ENCODE data around the gene ARHGEF37.

The ARHGEF37 gene

GRCh38 chr5:149567226-149567625 is 14.1 kb upstream of the ARHGEF37 start:
- no peak for DNase-seq (ENCODE audit: extremely low spot score)
- TF ChIP-seq BHLHE40 (IDR thresholded peaks at IDR 0.05; ENCODE audit: borderline replicate concordance) (no peak), FOXM1 (IDR thresholded peaks at IDR 0.05; ENCODE audit: borderline replicate concordance) (no peak), PKNOX1 (IDR thresholded peaks at IDR 0.05) (no peak), HDGF (IDR thresholded peaks at IDR 0.05; ENCODE audit: borderline replicate concordance) (no peak), LEF1 (IDR thresholded peaks at IDR 0.05; ENCODE audit: borderline replicate concordance) (no peak), ZNF384 (IDR thresholded peaks at IDR 0.05) (no peak), CTBP1 (IDR thresholded peaks at IDR 0.05; ENCODE audit: borderline replicate concordance) (no peak), FOXK2 (IDR thresholded peaks at IDR 0.05) (no peak), SUZ12 (IDR thresholded peaks at IDR 0.05) (no peak), NFRKB (IDR thresholded peaks at IDR 0.05) (no peak), TARDBP (IDR thresholded peaks at IDR 0.05) (no peak), L3MBTL2 (conservative IDR thresholded peaks at IDR 0.05) (no peak), ARNT (IDR thresholded peaks at IDR 0.05) (no peak), ELF4 (IDR thresholded peaks at IDR 0.05) (no peak), FOXA1 (IDR thresholded peaks at IDR 0.05) (no peak), SP1 (IDR thresholded peaks at IDR 0.05) (no peak)
- CTCF ChIA-PET, result interaction anchor here (1.4 kb wide), 1 partner anchor 181 kb away, joined by 3 read pairs; no protein-coding TSS in a partner anchor
- POLR2A ChIA-PET, result no interaction called here

GRCh38 chr5:149572170-149572569 is 9.1 kb upstream of the ARHGEF37 start:
- DNase-seq (ENCODE audit: extremely low spot score), result no peak
- CTCF ChIA-PET, result no interaction called here
- no peak for TF ChIP-seq FOXA1 (IDR thresholded peaks at IDR 0.05)
- TF ChIP-seq FOXM1 (IDR thresholded peaks at IDR 0.05; ENCODE audit: borderline replicate concordance), result no peak
- no peak for TF ChIP-seq TARDBP (IDR thresholded peaks at IDR 0.05)
- no peak for TF ChIP-seq SP1 (IDR thresholded peaks at IDR 0.05)
- TF ChIP-seq SUZ12 (IDR thresholded peaks at IDR 0.05), result no peak
- TF ChIP-seq ARNT (IDR thresholded peaks at IDR 0.05), result no peak
- no peak for TF ChIP-seq LEF1 (IDR thresholded peaks at IDR 0.05; ENCODE audit: borderline replicate concordance)
- TF ChIP-seq NFRKB (IDR thresholded peaks at IDR 0.05), result no peak
- no peak for TF ChIP-seq BHLHE40 (IDR thresholded peaks at IDR 0.05; ENCODE audit: borderline replicate concordance)
- TF ChIP-seq L3MBTL2 (conservative IDR thresholded peaks at IDR 0.05), result no peak
- POLR2A ChIA-PET, result no interaction called here

- no peak for DNase-seq (ENCODE audit: extremely low spot score)
- ChIA-PET POLR2A (no interaction called here), CTCF (interaction anchor here (0.6 kb wide), 2 partner anchors 11 to 56 kb away, joined by 3 read pairs; no protein-coding TSS in a partner anchor)
- TF ChIP-seq L3MBTL2 (conservative IDR thresholded peaks at IDR 0.05), result no peak
- TF ChIP-seq FOXA1 (IDR thresholded peaks at IDR 0.05), result no peak
- no peak for TF ChIP-seq FOXM1 (IDR thresholded peaks at IDR 0.05; ENCODE audit: borderline replicate concordance)
- TF ChIP-seq TARDBP (IDR thresholded peaks at IDR 0.05), result no peak
- TF ChIP-seq SP1 (IDR thresholded peaks at IDR 0.05), result no peak
- TF ChIP-seq NFRKB (IDR thresholded peaks at IDR 0.05), result no peak
- TF ChIP-seq PKNOX1 (IDR thresholded peaks at IDR 0.05), result no peak
- no peak for TF ChIP-seq ELF4 (IDR thresholded peaks at IDR 0.05)
- no peak for TF ChIP-seq ARNT (IDR thresholded peaks at IDR 0.05)
- TF ChIP-seq SUZ12 (IDR thresholded peaks at IDR 0.05), result no peak
- no peak for TF ChIP-seq FOXK2 (IDR thresholded peaks at IDR 0.05)
- TF ChIP-seq HDGF (IDR thresholded peaks at IDR 0.05; ENCODE audit: borderline replicate concordance), result no peak
- TF ChIP-seq CTBP1 (IDR thresholded peaks at IDR 0.05; ENCODE audit: borderline replicate concordance), result no peak
- no peak for TF ChIP-seq BHLHE40 (IDR thresholded peaks at IDR 0.05; ENCODE audit: borderline replicate concordance)
- no peak for TF ChIP-seq LEF1 (IDR thresholded peaks at IDR 0.05; ENCODE audit: borderline replicate concordance)
- no peak for TF ChIP-seq ZNF384 (IDR thresholded peaks at IDR 0.05)
Measured at GRCh38 chr5:149572576-149573231, 8.6 kb upstream of the ARHGEF37 start.

- no peak for TF ChIP-seq ZNF384 (IDR thresholded peaks at IDR 0.05)
- no peak for TF ChIP-seq SUZ12 (IDR thresholded peaks at IDR 0.05)
- TF ChIP-seq PKNOX1 (IDR thresholded peaks at IDR 0.05), result no peak
- TF ChIP-seq ARNT (IDR thresholded peaks at IDR 0.05), result no peak
- TF ChIP-seq SP1 (IDR thresholded peaks at IDR 0.05), result no peak
- TF ChIP-seq TARDBP (IDR thresholded peaks at IDR 0.05), result no peak
- CTCF ChIA-PET, result no interaction called here
- no peak for DNase-seq (ENCODE audit: extremely low spot score)
- POLR2A ChIA-PET, result no interaction called here
Measured at GRCh38 chr5:149575131-149575530, 6.2 kb upstream of the ARHGEF37 start.

- CTCF ChIA-PET, result no interaction called here
- DNase-seq (ENCODE audit: extremely low spot score), result no peak
- POLR2A ChIA-PET, result interaction anchor here (0.6 kb wide), 1 partner anchor 163 kb away, joined by 3 read pairs; no protein-coding TSS in a partner anchor
- TF ChIP-seq BHLHE40 (IDR thresholded peaks at IDR 0.05; ENCODE audit: borderline replicate concordance), result no peak
- TF ChIP-seq TARDBP (IDR thresholded peaks at IDR 0.05), result no peak
- TF ChIP-seq LEF1 (IDR thresholded peaks at IDR 0.05; ENCODE audit: borderline replicate concordance), result no peak
- no peak for TF ChIP-seq L3MBTL2 (conservative IDR thresholded peaks at IDR 0.05)
- no peak for TF ChIP-seq HDGF (IDR thresholded peaks at IDR 0.05; ENCODE audit: borderline replicate concordance)
- no peak for TF ChIP-seq NFRKB (IDR thresholded peaks at IDR 0.05)
- TF ChIP-seq CTBP1 (IDR thresholded peaks at IDR 0.05; ENCODE audit: borderline replicate concordance), result no peak
- no peak for TF ChIP-seq ARNT (IDR thresholded peaks at IDR 0.05)
- TF ChIP-seq SUZ12 (IDR thresholded peaks at IDR 0.05), result no peak
- no peak for TF ChIP-seq FOXA1 (IDR thresholded peaks at IDR 0.05)
- no peak for TF ChIP-seq ELF4 (IDR thresholded peaks at IDR 0.05)
- no peak for TF ChIP-seq SP1 (IDR thresholded peaks at IDR 0.05)
- no peak for TF ChIP-seq FOXK2 (IDR thresholded peaks at IDR 0.05)
- no peak for TF ChIP-seq FOXM1 (IDR thresholded peaks at IDR 0.05; ENCODE audit: borderline replicate concordance)
- no peak for TF ChIP-seq PKNOX1 (IDR thresholded peaks at IDR 0.05)
- no peak for TF ChIP-seq ZNF384 (IDR thresholded peaks at IDR 0.05)
Measured at GRCh38 chr5:149576021-149576420, 5.3 kb upstream of the ARHGEF37 start.
